GM12873 (cell line): ENCODE results near the gene IFNGR2.

Experiments
- TF ChIP-seq, protein P1 (sequence below): IDR thresholded peaks from 2 replicates; pipeline ENCODE4 v1.5.1; 2012; ENCODE audit warnings: low read depth, mild to moderate bottlenecking, moderate library complexity, low read length, control low read depth; ENCODE audit not compliant: insufficient read depth; ENCODE audit errors: missing control alignments

The IFNGR2 gene

DNA sequence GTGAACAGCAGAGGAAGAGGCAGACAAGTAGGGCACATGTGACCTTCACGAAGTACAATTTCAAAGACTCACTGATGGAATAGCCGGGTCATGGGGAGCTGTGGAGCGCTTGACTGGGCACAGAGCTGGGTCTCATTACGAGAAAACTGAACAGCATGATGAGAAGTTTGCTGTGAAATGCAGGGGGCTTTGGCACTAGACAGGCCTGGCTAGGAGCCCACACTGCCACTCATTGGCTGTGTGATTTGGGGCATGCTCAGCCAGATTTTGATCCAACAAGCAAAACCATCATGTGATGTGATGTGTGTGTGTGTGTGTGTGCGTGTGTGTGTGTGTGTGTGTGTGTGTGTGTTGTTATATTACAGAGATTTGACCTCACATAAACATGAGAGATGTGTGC, 4.9 kb upstream of the IFNGR2 start:
- TF ChIP-seq, protein P1, sequence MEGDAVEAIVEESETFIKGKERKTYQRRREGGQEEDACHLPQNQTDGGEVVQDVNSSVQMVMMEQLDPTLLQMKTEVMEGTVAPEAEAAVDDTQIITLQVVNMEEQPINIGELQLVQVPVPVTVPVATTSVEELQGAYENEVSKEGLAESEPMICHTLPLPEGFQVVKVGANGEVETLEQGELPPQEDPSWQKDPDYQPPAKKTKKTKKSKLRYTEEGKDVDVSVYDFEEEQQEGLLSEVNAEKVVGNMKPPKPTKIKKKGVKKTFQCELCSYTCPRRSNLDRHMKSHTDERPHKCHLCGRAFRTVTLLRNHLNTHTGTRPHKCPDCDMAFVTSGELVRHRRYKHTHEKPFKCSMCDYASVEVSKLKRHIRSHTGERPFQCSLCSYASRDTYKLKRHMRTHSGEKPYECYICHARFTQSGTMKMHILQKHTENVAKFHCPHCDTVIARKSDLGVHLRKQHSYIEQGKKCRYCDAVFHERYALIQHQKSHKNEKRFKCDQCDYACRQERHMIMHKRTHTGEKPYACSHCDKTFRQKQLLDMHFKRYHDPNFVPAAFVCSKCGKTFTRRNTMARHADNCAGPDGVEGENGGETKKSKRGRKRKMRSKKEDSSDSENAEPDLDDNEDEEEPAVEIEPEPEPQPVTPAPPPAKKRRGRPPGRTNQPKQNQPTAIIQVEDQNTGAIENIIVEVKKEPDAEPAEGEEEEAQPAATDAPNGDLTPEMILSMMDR, result no peak

DNA sequence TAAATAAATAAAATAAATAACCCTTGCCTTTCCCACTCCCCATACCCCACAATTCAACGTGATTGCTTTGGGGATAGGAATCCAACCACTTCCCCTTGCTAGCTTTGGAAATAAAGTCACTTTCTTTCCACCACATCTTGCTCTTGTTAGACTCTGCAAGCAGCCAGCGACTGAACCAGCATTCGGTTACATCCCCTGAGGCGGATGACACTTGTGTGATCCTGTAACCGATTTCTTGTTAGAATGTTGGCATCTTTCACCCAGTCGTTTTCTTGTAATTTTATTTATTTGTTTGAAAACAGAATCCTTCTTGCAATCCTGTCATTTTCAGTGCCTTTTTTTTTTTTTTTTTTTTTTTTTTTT, 1.6 kb upstream of the IFNGR2 start:
- TF ChIP-seq, protein P1, result no peak

DNA sequence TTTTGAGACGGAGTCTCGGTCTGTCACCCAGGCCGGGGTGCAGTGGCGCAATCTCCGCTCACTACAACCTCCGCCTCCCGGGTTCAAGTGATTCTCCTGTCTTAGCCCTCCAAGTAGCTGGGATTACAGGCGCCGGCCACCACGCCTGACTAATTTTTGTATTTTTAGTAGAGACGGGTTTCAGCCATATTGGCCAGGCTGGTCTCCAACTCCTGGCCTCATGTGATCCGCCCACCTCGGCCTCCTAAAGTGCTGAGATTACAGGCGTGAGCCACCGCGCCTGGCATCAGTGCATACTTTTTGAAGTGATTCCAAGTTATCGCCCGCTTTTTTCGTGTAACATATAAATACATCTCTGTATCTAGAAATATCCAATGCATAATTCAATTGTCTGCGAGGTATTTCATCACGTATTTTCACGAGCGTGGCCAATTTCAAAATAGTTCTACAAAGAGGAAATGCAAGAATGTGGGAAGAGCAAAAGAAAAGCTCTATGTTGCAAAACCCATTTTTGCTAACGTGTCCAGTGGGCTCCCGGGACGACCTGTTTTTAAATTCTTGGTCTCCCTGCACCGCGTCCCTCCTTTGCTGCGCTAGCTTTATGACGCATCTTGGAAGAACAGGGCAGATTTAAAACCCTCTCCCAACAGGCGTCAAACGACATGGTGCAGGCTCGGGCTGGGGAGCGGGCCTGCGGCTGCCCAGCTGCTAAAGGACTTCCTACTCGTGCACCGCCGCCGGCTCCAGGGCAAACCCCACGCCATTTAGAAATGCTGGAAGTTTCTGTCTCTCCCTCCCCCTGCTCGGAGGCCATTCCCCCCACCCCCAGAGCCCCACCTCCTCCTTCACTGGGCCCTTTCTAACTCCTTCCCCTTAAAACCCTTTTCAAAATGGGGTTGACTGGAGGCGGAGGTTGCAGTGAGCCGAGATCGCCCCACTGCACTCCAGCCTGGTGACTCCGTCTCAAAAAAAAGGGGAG, 923 bp upstream of the IFNGR2 start:
- TF ChIP-seq, protein P1, result no peak

DNA sequence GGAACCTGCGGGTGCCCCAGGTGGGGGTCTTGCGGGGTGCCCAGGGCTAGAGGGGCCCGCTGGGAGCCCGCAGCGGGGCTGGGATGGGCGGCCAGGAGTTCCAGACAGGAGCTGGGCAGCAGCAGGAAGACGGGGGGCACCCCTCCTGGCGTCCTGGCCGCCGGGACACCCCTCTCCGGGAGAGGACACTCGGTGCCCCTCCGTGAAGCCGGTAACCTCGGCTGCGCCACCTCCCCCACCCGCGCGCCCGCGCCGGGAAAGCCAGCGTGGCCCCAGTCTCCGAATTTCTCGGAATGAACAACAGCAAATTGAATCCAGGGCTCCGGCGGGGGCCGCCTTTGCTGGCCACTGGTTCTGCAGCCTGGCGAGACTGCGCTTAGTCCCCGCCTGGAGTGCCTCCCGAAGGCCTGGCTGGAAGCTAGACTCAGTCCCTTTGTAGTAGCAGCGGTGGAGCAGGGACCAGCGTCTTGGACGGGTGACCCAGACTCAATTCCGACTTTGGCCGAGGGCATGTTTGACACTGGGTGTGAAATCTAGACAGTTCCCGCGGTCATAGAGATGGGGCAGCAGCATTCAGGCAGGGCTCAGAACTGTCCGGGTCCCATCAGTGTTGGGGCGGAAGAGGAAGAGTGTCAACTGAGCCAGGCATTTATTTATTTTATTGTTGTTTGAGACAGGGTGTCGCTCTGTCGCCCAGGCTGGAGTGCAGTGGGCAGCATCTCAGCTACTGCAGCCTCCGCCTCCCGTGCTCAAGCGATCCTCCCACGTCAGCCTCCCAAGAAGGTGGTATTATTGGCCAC, 773 bp downstream of the IFNGR2 start:
- TF ChIP-seq, protein P1, result no peak

DNA sequence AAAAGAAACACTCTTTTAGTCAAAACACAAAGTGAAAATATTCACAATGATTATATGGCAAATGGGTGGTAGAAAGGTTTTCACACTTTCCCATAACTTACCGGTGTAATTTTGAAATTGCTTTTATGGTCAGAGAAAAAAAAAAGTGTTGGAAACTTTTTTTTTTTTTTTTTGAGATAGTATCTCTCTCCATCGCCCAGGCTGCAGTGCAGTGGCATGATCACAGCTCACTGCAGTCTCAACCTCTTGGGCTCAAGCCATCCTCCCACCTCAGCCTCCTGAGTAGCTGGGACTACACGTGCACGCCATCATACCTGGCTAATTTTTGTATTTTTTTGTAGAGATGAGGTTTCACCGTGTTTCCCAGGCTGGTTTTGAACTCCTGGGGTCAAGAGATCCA, 3.3 kb downstream of the IFNGR2 start:
- TF ChIP-seq, protein P1, result no peak

DNA sequence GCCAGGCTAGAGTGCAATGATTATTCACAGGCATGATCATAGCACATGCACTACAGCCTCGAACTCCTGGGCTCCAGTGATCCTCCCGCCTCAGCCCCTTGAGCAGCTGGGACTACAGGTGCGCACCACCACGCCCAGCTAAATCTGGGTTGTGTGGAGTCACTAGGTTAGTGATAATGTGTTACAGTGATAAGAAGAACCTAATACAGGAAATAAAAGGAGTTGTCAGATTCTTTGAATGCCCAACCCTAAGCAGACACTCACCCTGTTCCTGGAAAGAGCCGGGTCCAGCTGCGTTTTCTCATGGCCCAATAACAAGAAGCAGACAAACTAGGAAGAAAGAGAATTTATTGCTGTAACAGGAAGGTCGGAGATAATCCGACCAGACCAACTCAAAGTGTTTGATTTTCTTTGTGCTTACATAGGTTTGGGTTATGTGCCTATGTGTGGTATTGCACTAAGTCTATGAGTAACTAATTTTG, 8.8 kb downstream of the IFNGR2 start:
- TF ChIP-seq, protein P1, result no peak
